HG02870 (cell line): ENCODE data around the gene PAM16.

Experiments
- ATAC-seq: cut with Tn5 transposase; IDR thresholded peaks from one replicate; pipeline ENCODE4 v1.9.1; 2021; ENCODE audit warnings: mild to moderate bottlenecking, moderate library complexity; ENCODE audit not compliant: unreplicated experiment

PAM16 gene

DNA sequence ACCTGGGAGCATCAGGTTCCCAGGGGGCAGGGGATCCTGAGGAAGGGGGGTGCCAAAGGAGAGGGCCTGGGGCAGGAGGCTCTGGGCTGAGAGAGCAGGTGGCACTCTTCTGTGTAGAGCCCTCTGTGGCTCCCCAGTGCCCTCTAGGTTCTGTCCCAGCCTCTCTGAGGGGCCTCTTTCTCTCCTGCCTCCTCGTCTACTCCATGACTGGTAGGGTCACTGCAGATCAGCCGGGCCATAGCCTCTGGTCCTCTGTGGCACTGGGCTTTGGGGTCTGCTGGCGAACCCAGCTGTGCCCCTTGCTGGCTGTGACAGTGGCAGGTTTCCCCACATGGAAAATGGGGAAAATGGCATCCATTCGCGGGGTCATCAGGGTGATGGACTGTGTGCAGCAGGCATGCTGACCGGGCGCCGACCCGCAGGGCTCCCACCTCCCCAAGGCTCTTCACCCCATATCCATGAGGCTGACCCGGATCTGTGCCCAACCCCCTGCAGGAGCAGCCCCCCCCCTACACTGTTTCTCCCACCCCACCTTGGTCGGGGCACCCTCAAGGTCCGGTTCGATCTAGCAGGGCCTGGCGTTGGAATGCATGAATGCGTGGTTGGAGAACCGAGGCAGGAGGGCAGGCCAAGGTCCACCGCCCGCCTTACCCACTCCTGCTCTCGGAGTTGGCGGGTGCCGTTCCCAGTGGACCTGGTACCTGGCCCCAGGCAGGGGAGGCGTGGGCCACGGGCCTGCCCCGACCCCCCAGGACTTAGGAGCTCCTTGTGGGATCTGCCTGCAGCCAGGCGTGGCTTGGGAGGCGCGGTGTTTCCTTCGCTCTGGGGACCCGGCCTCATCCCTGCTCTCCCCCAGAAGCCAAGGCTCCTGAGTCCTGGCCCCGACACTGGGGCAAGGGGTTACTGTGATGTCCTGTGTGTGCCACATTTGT is 28.7 kb downstream of the PAM16 start:
- no peak for ATAC-seq

DNA sequence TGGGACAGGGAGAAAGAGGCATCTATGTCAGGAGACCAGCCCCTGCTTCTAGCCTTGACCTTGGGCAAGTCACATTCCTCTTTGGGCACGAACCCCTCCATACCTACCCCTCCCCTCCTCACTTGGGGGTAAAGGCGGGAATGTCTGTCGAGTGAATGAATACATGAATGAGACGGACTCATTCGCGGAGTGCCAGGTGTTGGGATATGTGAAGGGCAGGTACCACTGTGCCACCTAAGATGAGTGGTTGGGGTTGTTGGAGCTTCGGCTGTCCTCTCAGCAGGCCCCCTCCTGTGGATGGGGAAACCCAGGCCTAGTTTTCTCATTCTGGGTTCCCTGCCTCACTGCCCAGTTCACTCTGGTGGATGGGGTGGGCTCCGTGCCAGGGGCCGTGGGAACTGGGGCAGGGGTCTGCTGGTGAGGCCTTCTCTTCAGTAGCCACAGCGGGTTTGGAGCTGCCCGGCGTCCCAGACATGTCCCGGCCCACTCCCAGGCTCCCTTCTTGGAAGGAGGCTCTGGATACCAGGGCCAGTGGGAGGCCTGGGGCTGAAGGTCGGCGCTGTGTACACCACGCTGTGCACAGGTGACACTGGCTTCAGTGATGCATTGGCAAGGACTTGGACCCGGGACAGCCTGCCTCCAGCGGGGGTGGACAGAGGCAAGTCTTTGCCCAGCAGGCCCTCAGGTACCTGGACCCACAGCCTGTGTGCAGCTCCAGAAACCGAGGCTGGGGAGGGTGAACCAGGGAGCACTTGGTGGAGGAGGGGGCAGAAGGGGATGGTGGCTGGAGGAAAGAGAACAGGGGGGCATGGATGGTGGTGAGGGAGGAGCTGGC is 29.6 kb downstream of the PAM16 start:
- ATAC-seq = no peak

DNA sequence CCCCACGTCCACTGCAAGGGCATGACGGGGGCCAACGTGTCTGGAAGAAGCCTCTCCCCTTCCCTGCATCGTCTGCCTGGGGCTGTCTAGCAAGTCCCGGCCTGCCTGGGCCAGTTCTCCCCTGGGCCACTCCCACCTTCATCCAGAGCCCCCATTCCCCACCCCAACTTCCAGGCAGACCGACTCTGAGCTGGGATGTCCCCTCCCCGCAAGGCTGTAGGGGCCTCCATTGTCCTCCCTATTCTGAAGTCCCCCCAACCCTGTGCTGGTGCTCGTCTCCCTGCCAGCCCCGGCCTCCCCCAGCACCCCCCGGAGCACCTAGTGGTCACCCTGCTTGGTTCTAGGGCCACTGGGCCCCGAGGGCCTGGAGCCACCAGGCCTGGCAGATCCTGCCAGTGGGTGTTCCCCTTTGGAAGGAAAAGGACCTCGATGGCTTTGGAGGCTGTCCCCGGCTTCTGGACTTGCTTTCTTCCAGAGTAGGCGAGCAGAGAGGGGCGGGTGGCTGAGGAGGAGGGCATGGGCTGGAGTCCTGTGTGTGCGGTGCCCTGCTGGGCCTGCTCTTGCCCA is 30.5 kb downstream of the PAM16 start:
- ATAC-seq = no peak

DNA sequence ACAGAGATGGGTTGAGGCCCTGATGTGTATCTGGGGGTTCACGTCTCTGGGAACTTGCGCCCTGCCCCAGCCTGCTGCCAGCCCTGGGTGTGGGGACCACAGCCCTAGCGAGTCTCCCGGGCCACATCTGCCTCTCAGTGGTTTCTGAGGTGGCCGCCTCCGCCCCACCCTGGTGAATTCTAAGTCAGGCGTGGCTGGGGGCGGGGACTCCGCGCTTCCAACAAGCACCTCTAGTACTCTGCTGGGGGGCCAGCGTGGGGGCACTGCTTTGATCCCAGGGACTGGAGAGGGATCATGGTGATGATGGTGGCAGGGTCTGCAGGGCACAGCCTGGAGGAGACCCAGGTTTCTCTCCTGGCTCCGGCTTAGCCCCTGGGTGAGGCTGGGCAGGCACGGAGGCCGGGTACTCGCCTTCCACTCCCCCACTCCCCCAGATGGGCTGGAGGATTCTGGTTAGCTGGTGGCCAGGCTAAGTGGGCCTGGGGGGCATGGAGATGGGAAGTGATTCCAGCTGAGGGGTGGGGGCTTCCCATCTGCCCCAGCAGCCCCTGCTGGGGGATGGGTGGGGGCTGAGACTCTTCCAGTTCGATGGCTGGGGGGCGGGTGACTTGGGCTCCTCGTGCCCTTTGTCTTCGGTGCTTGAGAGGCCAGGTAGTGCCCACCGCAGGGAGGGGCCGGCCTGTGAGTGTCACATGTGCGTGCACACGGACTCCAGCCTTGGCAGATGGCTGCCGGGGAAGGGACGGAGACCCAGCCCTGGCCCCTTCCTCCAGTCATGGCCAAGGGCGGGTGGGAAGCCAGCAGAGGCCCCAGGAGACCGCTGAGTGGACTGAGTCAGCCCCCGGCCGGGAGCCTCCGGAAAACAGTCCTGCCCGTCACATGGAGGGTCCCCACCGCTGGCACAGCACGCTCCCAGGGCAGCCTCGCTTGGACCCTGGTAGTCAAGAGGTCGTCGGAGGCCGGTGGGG is 31.4 kb downstream of the PAM16 start:
- ATAC-seq = no peak

DNA sequence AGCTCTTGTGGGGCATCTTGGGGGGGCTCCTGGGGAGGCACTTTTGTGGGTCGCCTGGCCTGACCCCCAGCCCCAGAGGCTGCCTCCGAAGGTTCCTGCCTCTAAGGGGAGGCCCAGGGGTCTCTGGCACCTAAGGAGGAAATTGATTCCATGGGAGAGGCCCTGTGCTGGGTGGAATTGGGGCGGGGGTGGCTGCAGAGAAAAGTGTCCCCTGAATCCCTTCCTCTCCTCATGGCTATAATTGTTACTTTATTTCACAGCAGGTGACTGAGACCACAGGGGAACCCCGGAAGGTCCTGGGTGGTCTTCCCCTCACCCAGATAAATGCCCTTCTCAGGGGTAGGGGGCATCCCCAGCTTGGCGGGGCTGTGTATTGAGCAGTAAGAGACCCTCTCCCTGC is 32.2 kb downstream of the PAM16 start:
- no peak for ATAC-seq

DNA sequence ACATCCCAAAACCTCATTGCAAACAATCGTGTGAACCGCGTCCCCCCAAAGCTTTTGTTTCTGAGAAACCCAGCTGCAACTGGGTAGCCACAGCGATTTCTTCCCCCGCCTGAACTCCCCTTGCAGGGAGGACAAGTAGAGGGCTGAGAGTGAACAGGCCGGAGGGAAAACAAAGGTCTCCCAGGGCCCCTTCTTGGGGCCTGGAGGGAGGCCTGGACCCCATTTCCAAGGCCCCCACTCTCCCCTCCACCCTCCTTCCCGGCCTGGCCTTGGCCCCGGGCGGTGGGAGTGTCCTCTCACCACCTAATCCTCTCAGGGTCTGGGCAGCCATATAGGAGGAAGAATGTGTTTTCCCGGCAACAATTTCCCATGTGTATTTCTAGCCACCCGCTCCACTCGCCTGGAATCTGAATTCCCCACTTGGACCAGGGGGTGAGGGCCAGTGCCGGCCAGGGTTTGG is 32.6 kb downstream of the PAM16 start:
- ATAC-seq = no peak

DNA sequence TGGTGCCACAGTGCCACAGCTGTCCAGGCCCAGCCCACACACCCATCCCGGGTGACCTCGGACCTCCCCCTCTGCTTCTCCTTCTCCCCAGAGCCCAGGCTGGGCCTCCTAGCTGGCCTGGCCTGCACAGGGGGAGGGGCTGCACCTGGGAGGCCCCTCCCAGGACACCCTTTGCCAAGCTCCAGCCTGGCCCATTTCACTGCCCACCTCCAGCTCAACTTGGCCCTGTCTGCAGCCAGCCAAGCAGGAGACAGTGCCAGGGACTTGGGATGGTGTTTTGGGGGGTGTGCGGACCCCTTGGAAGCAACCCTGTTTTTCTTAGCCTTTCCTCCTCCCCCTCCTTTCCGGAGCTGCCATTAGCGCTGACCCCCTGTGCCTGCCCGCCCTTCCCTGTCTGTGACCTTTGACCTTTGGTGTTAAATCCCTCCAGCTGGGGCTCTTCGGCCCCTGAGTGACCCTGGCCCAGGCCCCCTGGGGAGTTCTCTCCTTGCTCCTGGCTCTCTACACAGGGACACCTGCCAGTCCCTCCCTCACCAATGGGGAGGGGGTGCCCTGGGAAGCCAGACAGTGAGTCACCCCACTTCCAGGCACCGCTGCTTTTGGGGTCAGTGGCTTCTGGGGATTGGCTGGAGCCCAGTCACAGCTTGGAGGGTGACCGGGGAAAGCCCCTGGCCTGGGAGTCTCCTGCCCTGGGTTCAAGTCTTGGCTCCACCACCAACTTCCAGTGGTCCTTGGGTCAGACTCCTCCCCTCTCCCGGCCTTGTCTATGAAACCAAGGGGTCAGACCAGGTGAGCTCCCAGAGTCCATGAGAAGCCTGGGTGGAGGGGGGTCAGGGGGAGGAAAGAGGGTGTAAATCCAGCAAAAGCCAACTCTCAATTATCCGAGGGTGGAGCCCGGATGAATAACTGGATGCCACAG is 33.3 kb downstream of the PAM16 start:
- no peak for ATAC-seq

DNA sequence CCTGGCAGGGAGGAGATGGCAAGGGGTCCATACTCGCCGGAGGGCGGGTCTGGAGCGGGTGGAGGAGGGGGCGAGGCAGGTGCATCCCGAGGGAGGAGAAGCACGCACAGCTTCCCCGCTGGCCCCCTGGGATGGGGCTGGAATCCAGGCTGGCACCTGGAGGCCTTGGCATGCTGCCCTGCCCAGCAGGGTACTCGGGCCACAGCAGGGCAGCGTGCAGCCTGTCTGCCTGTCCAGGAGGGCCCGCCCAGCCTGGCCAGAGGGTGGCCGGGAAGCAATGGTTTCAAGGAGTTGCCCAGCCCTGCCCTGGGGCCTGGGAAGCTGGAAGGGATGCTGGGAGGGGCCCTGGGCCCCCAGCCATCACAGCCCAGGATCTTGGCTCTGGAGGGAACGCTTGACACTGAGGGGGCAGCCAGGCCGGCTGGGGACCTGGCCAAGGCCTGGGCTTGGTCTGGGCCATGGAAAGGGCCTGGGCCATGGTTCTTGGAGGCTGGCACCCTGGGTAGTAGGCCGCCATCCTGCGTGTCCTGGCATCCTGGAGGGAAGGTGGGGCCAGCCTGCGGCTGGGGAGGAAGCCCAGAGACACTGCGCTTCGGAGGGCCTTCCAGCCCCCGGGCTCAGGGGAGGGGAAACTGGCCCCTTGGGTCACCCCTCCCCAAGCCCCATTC is 34.1 kb downstream of the PAM16 start:
- no peak for ATAC-seq

DNA sequence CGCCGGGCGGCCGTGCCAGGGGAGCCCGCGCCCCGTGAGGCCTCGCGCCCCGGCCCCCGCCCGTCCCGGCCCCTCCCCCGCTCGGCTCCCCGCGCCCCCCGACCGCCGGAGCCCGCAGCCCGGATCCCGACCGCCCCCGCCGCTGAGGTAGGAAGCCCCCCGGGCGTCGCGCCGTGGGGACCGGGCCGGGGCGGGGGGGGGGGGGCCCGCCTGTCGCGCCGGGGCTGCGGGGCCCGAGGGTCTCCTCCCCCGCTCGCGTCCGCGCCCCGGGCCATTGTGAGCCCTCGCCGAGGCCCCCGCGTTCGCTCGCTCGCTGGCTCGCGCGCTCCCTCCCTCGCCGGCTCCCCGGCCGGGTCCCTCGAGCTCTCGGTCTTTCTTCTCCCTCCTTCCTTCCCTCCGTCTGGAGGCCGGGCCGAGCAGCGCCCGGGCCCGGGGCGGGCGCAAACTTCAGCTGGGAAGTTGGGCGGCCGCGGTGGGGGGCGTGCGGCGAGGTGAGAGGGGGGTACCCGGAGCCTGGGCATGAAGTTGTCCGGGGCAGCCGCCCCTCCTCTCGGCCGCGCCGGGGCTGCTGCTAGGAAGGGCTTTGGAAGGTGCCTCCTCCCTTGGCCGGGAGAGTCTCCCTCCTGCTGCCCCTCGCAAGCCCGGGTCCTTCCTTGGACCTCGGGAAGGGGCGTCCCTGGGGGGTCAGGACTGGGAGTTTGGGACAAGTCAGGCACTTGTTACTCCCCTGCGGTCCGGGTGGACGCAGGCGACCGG is 34.8 kb downstream of the PAM16 start:
- no peak for ATAC-seq

DNA sequence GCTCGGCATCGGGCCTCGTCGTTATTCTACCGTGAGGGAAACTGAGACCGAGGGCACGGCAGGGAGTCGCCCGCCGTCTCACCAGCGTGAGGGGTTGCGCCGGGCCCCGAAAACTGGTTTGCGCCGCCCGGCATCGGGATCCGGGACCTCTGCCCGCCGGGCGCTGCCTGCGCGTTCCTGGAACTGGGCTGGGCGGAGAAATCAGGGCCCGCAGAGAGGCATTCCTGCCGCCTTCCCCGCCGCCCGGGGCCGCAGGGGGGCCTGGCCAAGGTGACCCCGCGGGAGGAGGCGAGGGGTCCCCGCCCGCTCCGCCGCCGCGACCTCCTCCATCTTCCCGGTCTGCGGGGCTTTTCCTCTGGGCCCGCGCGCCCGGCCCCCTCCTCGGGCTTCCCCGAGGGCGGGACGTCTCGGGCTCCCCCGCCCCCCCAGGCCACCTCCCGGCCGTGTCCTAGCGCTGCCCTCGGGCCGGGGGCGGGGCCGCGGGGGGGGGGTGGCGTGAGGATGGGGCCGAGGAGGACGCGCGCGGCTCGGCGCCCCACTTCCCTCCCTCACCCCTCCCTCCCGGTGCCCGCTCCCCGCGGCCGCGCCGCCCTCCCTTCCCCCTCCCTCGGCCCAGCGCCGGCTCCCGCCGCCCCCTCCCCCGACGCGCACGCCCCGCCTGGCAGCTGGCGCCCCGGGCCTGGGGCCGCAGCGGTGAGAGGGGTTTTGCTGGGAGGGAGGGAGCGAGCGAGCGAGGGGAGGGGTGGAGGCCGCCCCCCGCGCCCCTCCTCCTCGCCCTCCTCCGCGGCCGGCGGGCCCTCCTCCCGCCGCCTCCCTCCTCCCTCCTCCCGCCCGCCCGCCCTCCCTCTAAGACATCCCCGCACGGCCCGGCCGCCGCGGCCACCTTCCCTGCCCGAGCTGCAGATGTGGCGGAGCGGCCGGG is 35.7 kb downstream of the PAM16 start, which contains the start of gene GLIS2:
Gene GLIS2, plus strand, starts transcription at position 882 of the 922 bp plus-strand sequence. CDS start 16,214 bp downstream, outside the sequence.
- no peak for ATAC-seq

GRCh38 chr16:4314532-4315185 is 36.5 kb downstream of the PAM16 start:
- no peak for ATAC-seq

DNA sequence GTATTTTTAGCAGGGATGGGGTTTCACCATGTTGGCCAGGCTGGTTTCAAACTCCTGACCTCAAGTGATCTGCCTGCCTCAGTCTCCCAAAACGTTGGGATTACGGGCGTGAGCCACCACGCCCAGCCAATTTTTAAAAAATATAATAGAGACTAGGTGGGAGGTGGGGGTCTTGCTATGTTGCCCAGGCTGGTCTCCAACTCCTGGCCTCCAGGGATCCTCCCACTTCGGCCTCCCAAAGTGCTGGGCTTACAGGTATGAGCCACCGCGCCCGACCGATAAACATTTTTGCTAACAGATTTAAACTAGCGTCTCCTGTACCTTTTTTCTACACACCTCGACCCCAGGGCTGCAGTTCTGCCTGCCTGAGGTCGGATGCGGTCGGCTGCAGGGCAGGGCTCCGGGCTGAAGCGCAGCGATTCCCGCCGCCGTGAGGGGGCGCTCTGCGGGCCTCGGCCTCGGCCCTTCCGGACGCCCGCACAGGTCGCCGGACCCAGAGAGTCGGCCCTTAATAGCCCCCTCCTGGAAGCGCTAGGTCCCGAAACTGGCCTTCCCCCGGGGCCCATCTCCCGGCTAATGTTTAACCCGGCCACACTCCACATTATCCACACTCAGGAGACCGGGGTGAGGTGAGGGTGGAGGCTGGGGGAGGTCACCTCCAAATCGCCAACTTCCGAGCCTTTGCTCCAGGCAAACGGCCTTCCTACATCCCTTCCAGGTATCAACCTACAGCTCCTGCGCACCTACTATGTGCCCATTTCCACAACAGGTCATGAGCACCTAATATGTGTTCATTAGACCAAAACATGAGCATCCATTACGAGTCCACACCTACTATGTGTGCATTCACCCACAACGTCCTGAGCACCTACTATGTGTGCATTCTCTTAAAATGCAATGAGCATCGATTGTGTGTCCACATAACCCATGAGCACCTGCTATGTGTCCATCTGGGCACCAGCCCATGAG is 37.3 kb downstream of the PAM16 start:
- no peak for ATAC-seq

- ATAC-seq = no peak
These were observed 41.3 kb downstream of the PAM16 start for GRCh38 chr16:4309833-4310266.

DNA sequence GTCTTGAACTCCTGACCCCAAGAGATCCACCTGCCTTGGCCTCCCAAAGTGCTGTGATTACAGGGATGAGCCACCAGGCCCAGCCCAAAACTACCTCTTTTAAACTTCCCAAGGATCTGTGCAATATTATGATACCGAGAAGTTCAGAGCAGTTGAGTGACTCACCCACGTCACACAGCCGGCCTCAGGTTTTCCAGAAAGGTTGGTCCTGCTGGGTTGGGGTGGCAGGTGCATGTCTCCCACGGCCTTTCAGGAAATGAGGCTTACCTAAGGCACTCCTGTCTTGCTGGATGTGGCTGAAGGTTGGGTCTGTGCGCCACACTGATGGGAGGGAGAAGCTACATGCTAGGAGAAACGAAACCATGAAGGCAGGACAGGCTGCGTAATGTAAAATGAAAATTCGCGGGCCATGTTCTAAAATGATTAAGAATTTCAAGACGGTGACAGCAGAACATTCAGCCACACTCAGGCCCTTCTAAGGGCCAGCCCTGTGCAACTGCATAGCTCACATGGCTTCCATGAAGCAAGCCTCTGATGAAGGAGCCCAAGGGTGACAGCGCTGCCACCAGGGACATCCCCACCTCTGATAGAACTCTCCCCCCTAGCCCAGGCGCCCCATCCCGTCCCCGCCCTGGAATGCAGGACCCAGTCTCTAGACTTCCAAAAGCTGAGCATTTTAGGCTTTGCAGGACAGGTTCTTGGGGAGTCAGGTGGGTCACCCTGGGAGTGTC is 41.9 kb downstream of the PAM16 start:
- ATAC-seq = no peak
